Skin epidermis (tissue), 12 donors: ENCODE results near the gene IGFL4.

Experiments
- H3K27ac ChIP-seq, 21 experiments: fragments of 200-600 bp; sonication (generic) in 11 of 21; one replicate each; pipeline ENCODE4 v1.5.0; 2020; ENCODE audit warnings: mild to moderate bottlenecking in 3 of 21, inconsistent platforms in 2 of 21, moderate library complexity in 2 of 21
- H3K4me3 ChIP-seq, 7 experiments: fragments of 200-600 bp; sonication (generic) in 2 of 7; one replicate each; pipeline ENCODE4 v1.5.0; 2020; ENCODE audit warnings: inconsistent platforms in 2 of 7, mild to moderate bottlenecking in 2 of 7, moderate library complexity in 1 of 7

Gene IGFL4

DNA sequence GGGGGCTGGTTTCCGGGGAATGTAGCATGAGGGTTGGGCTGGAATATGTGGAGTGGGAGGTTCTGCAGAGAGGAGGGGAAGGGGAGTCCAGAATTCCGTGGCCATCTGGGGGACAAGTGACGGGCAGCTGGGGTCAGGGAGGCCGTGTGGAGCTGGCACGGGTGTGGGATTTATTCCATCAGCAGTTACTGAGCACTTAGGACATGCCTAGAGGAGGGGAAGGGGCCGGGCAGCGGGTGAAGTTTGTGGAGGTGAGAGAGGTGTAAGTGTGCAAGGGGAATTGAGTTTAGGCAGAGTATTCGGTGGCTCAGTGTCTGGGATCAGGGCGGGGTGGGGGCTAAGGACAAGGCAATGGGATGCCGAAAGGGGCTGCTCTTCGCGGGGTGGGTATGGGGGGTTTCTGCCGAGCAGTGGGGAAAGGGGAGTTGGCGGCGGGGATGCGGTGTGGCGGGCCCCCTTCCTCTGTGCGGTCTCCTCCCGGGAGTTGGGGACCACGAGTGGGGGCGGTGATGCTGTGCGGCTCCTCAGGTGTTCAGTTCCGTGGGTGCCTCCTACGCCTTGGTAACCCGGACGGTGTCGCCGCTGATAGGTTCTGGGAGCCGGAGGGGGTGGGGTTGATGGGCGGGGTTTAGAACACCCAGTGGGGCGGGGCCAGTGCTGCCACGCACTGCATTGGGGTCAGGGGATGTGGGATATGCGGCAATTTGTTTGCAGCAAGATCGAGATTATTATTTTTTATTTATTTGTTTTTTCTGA lies 40.1 kb downstream of the IGFL4 start:
- no peak overlapping the region for H3K27ac ChIP-seq
- peak overlapping the region in 3 of 7 experiments; percentile 7 to 16 (median 12) for H3K4me3 ChIP-seq

DNA sequence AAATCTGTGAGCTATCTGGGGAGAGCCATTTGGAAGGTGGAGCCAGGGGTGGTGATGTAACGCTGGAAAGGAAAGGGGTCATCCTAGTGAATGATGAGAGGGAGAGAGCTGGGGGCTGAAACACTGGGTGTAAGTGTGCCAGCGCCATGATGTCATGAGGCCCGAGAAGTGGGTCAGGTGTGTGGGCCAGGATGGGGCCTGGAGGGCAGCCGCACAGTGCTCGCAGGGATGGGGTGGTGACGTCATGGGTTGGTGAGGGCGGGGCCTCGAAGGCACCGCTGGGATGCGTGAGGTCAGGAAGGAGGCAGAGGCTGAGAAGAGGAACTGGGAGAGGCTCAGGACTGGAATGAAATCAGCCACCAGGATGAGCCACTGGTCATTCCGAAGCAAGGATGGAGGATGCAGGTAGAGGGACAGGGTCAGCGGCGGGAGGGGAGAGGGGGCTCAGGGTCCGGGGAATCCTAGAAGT lies 41.1 kb downstream of the IGFL4 start:
- H3K4me3 ChIP-seq = no peak overlapping the region
- H3K27ac ChIP-seq = no peak overlapping the region

DNA sequence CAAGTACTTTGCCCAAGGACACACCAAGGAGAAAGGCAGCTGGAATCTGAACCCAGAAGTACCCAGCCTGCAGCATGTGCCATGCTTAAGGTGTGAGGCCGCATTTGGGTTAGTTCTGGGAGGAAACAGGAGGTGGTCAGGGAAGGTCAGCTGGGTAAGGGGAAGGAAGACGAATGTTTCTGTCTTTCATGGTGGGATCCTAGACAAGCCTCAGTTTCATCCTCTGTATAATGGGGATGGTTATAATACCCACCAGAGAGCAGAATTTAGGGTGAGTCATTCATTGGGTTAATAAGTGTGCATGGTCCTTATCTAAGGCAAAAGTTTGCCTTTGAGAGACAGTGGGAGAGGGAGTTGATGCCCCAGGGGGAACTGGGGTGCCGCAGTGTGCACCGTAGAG lies 42.0 kb downstream of the IGFL4 start:
- H3K4me3 ChIP-seq = no peak overlapping the region
- H3K27ac ChIP-seq = no peak overlapping the region

DNA sequence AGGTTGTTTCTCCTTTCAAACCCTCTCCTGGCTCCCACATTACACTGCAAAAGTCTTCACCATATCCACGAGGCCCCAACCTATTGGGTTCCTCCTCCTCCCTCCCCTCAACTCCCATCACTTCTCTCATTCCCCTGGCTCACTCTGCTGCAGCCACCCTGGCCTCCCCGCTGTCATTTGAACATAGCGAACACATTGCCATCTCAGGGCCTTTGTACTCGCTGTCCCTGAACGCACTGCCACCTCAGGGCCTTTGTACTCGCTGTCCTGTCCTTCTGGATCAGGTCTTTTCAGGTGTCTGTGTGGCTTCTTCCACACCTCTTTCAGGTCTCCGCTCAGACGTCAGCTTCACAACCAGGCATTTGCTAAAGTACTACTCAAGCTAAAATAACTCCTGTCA lies 43.9 kb downstream of the IGFL4 start:
- Histone ChIP-seq H3K27ac (no peak overlapping the region), H3K4me3 (no peak overlapping the region)

DNA sequence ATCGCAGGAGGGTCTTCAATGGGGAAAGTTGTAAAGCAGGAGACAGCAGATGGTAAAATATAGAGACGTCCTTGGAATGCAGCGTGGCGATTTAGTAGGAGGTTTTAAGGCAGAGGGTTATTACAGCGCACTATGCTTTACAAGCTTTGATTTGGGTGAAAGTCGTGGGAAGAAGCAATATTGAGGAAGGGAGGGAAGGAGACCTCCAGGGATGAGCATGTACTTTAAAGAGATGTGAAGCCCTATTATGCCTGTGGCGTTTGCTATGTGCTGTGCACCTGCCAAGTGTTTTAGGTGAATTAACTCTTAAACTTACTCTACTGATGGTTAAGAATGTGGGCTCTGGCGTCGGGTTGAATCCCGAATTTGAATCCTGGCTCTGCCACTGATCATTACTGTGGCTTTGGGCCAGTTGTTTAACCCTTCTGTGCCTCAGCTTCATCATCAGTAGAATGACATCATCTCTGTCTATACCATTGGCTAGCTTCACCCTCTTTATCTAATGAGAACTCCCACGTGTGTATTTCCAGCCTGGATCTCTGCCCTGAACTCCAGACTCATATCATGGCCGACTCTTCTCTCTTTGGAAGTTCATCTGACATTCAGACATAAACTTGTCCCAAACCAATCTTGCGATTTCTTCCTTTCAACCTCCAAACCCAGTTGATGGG lies 45.0 kb downstream of the IGFL4 start:
- Histone ChIP-seq H3K27ac (peak overlapping the region; percentile 39 to 92 (median 85)), H3K4me3 (peak overlapping the region; percentile 55 to 80 (median 70))

DNA sequence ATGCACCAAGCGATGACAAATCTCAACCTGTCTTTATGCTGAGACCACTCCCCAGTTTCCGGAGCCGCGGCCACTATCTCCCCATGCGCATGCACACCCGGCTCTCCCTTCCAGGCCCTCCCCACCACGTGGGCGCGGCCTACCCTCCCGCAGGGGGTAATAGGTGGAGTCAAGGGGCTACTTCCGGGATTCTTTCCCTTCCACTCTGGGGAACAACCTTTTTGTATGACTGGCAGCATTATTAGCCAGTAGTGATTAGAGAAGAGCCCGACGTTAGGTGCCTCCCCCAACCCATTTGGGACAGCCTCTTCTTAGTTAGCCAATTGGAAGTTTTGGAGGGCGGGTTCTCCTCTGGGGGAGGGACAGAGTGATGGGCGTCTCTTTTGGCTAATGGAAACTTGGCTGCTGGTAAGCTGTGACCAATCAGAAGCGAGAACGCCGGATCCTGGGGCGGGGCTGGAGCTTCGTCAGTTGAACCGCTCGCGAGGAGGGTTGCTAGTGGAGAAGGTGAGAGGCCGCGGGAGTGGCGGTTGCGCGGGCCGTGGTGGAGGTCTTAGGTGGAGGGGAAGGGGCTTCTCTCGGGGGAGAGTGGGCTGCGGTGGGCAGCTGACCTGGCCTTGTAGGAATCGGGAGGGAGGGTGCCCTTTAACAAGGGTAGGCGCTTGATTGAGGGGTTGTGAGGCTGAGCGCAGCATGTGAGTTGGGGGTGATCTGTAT lies 45.6 kb downstream of the IGFL4 start, which contains the start of gene CCDC61:
Gene CCDC61, plus strand, starts transcription at position 470 of the 717 bp plus-strand sequence. CDS start 7,552 bp downstream, outside the sequence.
- H3K27ac ChIP-seq = peak within 1 kb of the TSS; percentile 39 to 92 (median 85)
- H3K4me3 ChIP-seq = peak within 1 kb of the TSS; percentile 55 to 80 (median 70)

DNA sequence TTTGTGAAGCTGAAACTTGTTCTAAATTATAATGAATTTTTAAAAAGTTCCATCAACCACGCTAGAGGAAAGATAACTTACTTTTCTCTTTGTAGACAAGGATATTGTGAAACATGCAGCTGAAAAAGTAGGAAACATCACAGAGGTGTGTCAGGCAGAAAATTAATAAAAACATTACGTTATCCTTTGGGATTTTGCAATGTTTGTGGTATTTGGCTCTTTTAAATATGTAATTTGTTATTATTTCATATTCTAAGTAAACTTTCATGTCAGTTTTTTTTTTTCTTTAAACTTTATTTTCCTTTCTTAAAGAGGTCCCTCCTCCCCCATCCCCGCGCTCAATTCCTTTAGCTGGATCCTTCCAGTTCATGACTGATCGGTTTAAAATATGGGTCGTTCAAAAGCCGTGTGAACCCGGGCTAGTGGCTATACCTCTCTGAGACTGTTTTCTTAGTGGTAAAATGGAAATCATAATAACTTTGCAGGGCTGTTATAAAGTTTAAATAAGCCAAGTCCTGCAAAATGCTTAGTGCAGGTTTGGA lies 46.3 kb downstream of the IGFL4 start:
- H3K4me3 ChIP-seq = peak overlapping the region; percentile 7 to 70 (median 45)
- peak overlapping the region in 3 of 21 experiments; percentile 15 to 76 (median 68) for H3K27ac ChIP-seq

DNA sequence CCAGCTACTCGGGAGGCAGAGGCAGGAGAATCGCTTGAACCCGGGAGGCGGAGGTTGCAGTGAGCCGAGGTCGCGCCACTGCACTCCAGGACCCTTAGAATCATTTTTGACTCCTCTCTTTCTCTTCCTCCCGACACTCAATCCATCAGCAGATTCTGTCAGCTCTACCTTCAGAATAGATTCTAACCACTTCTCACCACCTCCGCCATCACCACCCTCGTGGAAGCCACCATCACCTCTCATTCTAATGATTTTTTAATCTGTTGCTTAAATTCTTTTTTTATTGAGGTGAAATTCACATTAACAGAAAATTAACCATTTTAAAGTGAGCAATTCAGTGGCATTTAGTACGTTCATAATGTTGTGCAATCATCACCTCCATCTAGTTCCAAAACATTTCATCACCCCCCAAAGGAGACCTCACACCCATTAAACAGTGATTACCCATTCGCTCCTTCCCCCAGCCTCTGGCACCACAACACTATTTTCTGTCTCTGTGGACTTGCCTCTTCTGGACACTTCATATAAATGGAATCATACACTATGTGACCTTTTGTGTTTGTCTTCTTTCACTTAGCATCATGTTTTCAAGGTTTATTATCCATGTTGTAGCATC lies 50.6 kb downstream of the IGFL4 start:
- no peak overlapping the region for H3K27ac ChIP-seq

More for the DNA sequence above, 50.6 kb downstream of the IGFL4 start:
- no peak overlapping the region for H3K4me3 ChIP-seq
